ENCODE data around the gene ZDHHC22.

DNA sequence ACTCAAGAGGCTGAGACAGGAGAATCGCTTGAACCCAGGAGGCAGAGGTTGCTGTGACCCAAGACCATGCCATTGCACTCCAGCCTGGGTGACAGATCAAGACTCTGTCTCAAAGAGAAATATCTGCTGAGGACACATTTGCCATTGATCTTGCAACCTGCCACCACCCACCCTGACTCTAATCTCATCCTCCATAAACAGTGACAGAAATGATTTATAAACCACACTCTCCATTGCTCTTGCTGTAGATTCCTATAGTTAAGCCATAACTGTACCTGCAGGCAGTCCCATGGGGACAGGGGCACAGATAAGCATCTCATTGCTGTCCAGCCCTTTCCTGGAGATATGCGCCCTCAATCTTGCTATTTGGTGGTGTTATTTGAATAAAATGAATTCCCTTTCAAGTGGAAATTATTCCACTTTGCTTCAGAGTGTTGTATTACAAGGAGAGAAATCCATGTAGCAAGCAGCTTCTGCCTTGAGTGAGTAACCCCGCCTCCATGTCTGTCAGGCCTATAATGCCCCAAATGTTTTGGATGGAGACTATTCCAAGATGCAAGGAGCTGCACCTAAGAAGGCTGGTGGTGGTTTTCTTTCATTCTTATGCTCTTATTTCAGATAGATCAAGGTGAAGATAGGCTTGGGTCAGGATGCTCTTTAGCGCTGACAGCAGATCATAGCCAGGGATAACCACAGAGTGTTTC lies 3.0 kb upstream of the ZDHHC22 start:
- TF ChIP-seq, protein P1, sequence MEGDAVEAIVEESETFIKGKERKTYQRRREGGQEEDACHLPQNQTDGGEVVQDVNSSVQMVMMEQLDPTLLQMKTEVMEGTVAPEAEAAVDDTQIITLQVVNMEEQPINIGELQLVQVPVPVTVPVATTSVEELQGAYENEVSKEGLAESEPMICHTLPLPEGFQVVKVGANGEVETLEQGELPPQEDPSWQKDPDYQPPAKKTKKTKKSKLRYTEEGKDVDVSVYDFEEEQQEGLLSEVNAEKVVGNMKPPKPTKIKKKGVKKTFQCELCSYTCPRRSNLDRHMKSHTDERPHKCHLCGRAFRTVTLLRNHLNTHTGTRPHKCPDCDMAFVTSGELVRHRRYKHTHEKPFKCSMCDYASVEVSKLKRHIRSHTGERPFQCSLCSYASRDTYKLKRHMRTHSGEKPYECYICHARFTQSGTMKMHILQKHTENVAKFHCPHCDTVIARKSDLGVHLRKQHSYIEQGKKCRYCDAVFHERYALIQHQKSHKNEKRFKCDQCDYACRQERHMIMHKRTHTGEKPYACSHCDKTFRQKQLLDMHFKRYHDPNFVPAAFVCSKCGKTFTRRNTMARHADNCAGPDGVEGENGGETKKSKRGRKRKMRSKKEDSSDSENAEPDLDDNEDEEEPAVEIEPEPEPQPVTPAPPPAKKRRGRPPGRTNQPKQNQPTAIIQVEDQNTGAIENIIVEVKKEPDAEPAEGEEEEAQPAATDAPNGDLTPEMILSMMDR (IDR thresholded peaks at IDR 0.05; ENCODE audit: insufficient read depth, low read length, poor library complexity, severe bottlenecking): no peak
- TF ChIP-seq EZH2phosphoT487 (conservative IDR thresholded peaks at IDR 0.05; ENCODE audit: low read length): no peak
